Spleen (tissue), 7 donors: Measurements from ENCODE around the gene PTPN13.

Source experiments
- CTCF ChIP-seq, 11 experiments: fragments of 200-600 bp in 7 of 11; fragments of 450-650 bp in 4 of 11; sonication (generic) in 4 of 11; IDR thresholded peaks in 8 of 11; conservative IDR thresholded peaks in 3 of 11; 1 replicate in 7 of 11; 2 replicates in 4 of 11; pipeline versions ENCODE4 v1.4.0 to v1.8.0; 2016 to 2021; ENCODE audit warnings: antibody characterized with exemption in 11 of 11, inconsistent platforms in 4 of 11, mild to moderate bottlenecking in 1 of 11
- POLR2AphosphoS5 ChIP-seq, 3 donors: sonication (generic); formaldehyde crosslinking; IDR thresholded peaks; one replicate each; pipeline ENCODE4 v1.5.1; 2017; ENCODE audit warnings: antibody characterized with exemption in 3 of 3
- donor health status: DM: no; HTN: no; CAD: no; lungs with moderate emphysema.
- donor health status: DM: no; HTN: no; CAD: no.
- donor health status: DM: no; HTN: no; CAD: no.

DNA sequence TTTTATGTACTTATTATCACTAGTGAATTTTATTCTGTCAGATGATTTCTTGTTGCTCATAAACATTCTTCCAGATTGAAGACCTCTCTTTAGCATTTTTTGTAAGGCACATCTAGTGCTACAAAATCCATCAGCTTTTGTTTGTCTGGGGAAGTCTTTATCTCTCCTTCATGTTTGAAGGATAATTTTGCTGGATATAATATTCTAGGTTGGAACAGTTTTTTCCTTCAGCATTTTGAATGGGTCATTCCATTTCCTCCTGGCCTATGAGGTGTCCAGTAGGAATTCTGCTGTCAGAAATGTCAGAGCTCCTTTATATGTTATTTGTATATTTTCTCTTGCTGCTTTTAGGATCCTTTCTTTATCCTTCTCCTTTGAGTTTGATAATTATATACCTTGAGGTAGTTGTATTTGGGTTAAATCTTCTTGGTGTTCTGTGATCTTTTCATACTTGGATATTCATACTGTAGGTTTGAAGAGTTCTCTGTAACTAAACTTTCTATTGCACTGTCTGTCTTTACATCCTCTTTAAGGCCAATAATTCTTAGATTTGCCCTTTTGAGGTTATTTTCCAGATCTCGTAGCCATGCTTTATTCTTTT, 58.3 kb downstream of the PTPN13 start:
- TF ChIP-seq POLR2AphosphoS5 (IDR thresholded peaks at IDR 0.05) (no peak), CTCF (IDR thresholded peaks at IDR 0.05 in 8 of 11, conservative IDR thresholded peaks at IDR 0.05 in 3 of 11) (no peak)
